CD4-positive, alpha-beta T cell treated with Interleukin-17A for 4 hours (primary cell): ENCODE data around the gene PAX5.
"Not testable (repeated sequence)": the region's sequence is repeated elsewhere in the genome, so short reads cannot be mapped to it uniquely, and the experiment has no call there.

Experiments
- DNase-seq: peaks from one replicate; pipeline ENCODE4 v3.0.0-alpha.2; 2020; ENCODE audit warnings: mixed read lengths

PAX5 gene

GRCh38 chr9:36873247-36873875 lies 160.7 kb downstream of the PAX5 start:
- DNase-seq: peak; percentile 82

GRCh38 chr9:36872641-36873040 lies 161.4 kb downstream of the PAX5 start:
- no peak for DNase-seq

- no peak for DNase-seq
These were observed 162.5 kb downstream of the PAX5 start for GRCh38 chr9:36871606-36872005.

GRCh38 chr9:36870960-36871359 lies 163.1 kb downstream of the PAX5 start:
- DNase-seq: no peak

- DNase-seq: not testable (repeated sequence)
These were observed 164.5 kb downstream of the PAX5 start for GRCh38 chr9:36869605-36870004.

GRCh38 chr9:36868586-36869282 lies 165.3 kb downstream of the PAX5 start:
- DNase-seq: no peak

GRCh38 chr9:36867672-36868471 lies 166.2 kb downstream of the PAX5 start:
- no peak for DNase-seq

- no peak for DNase-seq
These were observed 166.8 kb downstream of the PAX5 start for GRCh38 chr9:36867241-36867640.

- DNase-seq: no peak
These were observed 167.2 kb downstream of the PAX5 start for GRCh38 chr9:36866840-36867239.

- DNase-seq: no peak
These were observed 168.1 kb downstream of the PAX5 start for GRCh38 chr9:36865731-36866635.

GRCh38 chr9:36864491-36865410 lies 169.3 kb downstream of the PAX5 start:
- DNase-seq: no peak

- DNase-seq: no peak
These were observed 171.6 kb downstream of the PAX5 start for GRCh38 chr9:36862206-36863145.

- DNase-seq: no peak
These were observed 172.4 kb downstream of the PAX5 start for GRCh38 chr9:36861528-36862205.

- no peak for DNase-seq
These were observed 175.2 kb downstream of the PAX5 start for GRCh38 chr9:36858805-36859375.

GRCh38 chr9:36855448-36856315 lies 178.4 kb downstream of the PAX5 start:
- peak; percentile 23 for DNase-seq

GRCh38 chr9:36854751-36855150 lies 179.3 kb downstream of the PAX5 start:
- no peak for DNase-seq

GRCh38 chr9:36854034-36854433 lies 180.0 kb downstream of the PAX5 start:
- DNase-seq: no peak

- DNase-seq: no peak
These were observed 180.8 kb downstream of the PAX5 start for GRCh38 chr9:36853233-36853632.
